HFF-Myc (cell line): ENCODE measurements around the gene ZFPL1.
A peak's percentile ranks its signal among the peaks of the same experiment; 100 is the strongest.

Experiments used
- DNase-seq: peaks from one replicate; pipeline ENCODE4 v3.0.0-alpha.2; 2011; ENCODE audit warnings: low read depth; ENCODE audit errors: extremely low read depth
- H3K4me3 ChIP-seq: replicated peaks from 2 replicates; pipeline ENCODE4 v1.5.1; 2011; ENCODE audit warnings: low read depth, mild to moderate bottlenecking, control low read depth, low read length
- TF ChIP-seq, protein P1 (sequence below): IDR thresholded peaks from 2 replicates; pipeline ENCODE4 v1.5.1; 2012; ENCODE audit warnings: mild to moderate bottlenecking, low read depth, low read length, control low read depth; ENCODE audit errors: missing control alignments

The ZFPL1 gene

DNA sequence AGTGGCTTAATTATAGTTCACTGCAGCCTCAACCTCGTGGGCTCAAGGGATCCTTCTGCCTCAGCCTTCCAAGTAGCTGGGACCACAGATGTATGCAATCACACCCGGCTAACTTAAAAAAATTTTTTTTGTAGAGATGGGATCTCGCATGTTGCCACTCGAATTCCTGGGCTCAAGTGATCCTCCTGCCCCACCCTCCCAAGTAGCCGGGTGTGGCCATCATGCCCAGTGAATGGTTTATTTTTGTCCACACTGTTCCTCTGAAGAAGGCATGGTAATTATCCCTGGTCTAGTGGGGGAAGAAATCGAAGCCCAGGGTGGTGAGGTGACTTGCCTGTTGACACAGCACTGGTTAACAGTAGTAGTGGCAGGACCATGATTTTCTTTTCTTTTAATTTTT lies 41.1 kb upstream of the ZFPL1 start:
- no peak for DNase-seq
- TF ChIP-seq, protein P1, sequence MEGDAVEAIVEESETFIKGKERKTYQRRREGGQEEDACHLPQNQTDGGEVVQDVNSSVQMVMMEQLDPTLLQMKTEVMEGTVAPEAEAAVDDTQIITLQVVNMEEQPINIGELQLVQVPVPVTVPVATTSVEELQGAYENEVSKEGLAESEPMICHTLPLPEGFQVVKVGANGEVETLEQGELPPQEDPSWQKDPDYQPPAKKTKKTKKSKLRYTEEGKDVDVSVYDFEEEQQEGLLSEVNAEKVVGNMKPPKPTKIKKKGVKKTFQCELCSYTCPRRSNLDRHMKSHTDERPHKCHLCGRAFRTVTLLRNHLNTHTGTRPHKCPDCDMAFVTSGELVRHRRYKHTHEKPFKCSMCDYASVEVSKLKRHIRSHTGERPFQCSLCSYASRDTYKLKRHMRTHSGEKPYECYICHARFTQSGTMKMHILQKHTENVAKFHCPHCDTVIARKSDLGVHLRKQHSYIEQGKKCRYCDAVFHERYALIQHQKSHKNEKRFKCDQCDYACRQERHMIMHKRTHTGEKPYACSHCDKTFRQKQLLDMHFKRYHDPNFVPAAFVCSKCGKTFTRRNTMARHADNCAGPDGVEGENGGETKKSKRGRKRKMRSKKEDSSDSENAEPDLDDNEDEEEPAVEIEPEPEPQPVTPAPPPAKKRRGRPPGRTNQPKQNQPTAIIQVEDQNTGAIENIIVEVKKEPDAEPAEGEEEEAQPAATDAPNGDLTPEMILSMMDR, result no peak
- peak overlapping the region; percentile 69 for H3K4me3 ChIP-seq

DNA sequence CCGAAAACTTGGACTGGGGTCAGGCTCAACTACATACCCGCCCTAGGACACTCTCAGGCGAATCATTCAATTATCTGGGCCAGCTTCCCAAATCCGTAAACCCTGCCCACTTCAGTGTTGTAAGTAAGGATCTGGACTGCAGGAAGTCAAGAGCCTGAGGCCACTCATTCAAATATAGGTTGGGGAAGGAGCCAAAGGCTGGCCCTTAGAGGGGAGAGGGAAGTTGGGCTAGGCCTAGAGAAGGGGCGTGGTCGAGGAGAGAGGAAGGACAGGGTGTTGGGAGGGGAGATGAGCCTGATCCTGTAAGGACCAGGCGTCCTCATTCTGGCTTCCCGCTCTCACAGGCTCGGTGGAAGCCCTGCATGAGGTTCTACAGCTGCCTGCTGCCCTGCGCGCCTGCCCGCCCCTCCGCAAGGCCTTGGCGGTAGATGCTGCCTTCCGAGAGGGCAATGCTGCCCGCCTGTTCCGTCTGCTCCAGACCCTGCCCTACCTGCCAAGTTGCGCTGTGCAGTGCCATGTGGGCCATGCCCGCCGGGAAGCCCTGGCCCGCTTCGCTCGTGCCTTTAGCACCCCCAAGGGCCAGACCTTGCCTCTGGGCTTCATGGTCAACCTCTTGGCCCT lies 40.0 kb upstream of the ZFPL1 start:
- TF ChIP-seq, protein P1, result no peak
- no peak overlapping the region for H3K4me3 ChIP-seq
- DNase-seq, result no peak

DNA sequence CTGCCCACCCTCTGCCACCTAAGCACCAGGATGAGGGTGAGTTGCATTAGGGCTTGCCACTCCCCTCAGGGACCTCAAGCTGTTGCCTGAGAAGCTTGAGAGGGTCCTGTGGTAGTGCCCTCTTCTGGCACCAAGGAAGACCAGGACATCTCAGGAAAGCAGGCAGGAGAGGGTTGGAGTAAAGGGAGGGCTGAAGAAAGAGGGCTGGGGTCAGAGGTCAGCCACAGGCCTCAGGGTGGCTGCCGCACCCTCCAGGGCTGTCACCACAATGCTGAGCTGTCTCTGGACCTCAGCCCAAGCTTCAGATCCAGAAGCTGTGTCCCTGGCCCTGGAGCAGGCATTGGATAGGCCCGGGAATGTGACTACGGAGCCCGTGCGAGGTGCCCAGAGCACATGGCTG lies 39.0 kb upstream of the ZFPL1 start:
- TF ChIP-seq, protein P1, result no peak
- no peak overlapping the region for H3K4me3 ChIP-seq
- no peak for DNase-seq

DNA sequence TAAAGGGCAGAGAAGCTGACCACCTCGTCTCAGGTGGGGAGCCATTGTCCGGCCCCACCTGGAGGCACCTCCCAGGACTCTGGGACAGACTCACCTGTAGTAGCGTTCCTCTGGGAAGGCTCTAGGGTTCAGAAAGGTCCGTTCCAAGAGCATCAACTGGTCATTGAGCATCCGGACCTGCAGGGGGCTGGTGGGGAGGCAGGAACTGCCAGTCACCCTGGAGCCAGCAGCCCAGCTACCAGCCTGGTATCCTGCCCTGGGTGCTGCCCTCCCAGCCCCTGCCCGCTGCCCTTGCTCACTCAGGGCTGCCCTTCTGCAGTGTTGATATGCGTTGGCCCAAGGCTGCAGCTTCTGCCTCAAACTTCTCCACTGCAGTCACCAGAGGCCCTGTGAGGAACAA lies 38.3 kb upstream of the ZFPL1 start:
- DNase-seq, result no peak
- H3K4me3 ChIP-seq, result no peak overlapping the region
- TF ChIP-seq, protein P1, result no peak

DNA sequence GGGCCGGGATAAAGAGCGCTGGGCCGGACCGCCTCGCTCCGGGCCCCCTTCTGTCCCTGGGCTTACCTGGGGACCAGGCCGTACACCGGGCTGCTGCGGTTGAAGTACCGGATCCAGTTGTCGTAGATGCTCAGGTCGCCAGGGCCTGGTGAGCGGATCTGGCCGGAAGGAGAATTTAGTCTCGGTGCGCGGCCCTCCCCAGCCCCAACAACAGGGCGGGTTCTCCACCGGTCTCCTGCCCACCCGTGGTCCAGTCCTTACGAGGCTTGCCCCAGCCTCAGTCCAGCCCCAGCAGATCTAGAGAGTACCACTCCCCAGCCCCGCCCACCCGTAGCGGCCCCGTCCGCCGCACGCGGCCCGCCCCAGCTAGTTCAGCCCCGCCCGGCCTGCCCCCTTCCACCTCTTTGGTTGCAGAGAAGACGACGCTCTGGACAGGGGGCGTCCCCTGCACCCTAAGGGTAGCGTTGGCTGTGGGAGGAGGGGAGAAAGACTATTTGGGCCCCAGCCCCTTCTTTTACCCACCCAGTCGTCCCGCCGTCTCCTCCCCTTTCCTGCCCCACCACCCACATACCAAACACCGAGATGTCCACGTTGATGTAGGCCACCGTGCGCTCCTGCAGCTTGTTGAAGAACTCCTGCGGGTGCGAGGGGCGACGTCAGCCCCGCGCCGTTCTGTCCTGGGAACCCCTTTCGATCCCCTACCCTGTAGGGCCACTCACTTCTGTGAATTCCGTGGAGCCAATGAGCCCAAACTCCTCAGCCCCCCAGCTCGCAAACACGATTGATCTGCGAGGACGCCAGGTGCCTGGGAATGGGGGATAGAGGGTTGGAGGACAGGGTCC lies 36.2 kb upstream of the ZFPL1 start:
- peak overlapping the region; percentile 36 for H3K4me3 ChIP-seq
- no peak for DNase-seq
- TF ChIP-seq, protein P1, result no peak

DNA sequence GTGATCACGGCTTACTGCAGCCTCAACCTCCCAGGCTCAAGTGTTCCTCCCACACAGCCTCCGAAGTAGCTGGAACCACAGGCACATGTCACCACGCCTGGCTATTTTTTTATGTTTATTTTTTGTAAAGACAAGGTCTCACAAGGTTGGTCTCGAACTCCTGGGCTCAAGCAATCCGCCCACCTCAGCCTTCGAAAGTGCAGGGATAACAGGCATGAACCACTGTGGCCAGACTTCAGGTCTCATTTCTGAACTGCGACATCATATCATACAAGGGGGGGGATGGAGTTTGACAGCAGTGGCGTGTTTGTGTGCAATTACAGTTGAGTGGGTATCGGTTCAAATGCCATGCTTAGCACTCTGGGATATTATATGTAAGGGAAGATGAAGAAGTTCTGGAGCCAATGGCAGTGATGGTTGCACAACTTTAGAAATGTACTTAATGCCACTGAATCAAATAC lies 32.6 kb upstream of the ZFPL1 start:
- TF ChIP-seq, protein P1, result no peak
- H3K4me3 ChIP-seq, result no peak overlapping the region
- DNase-seq, result no peak
